ENCODE data around the gene GPI.

GRCh38 chr19:34375598-34375997 is 10.6 kb downstream of the GPI start:
- no peak for TF ChIP-seq GATA3 (IDR thresholded peaks at IDR 0.05; ENCODE audit: low read depth, low read length)
- no peak for TF ChIP-seq GATA2 (IDR thresholded peaks at IDR 0.05; ENCODE audit: low read depth, low read length)
